ENCODE data around the gene KCNJ8.

KCNJ8 gene

DNA sequence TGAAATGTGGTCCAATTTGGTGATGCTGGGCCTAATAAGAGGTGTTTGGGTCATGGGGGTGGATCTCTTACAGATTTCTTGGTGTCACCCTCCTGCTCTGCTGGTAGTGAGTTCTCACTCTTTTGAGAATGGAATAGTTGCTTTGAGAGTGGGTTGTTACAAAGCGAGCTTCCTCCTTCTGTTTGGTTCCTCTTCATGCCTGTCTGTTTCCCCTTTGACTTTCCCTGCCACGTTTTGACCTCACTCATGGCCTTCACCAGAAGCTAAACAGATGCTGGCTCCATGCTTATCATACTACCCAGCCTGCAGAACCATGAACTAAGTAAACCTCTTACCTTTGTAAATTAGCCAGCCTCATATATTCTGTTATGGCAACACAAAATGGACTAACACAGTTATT lies 59.1 kb downstream of the KCNJ8 start:
- no peak for DNase-seq (ENCODE audit: low read depth)
